A673 (cell line): Measurements from ENCODE around the gene CTSA.

Source experiments
- CTCF ChIP-seq: fragments of 300-800, 200-600 bp; sonication (generic); conservative IDR thresholded peaks from 2 replicates; pipeline ENCODE4 v1.5.1; 2017; ENCODE audit warnings: low read depth, mild to moderate bottlenecking, antibody characterized with exemption, low read length, moderate library complexity, mixed read lengths
- EZH2 ChIP-seq: fragments of 200-600 bp; sonication (generic); IDR thresholded peaks from 2 replicates; pipeline ENCODE4 v1.6.1; 2017; ENCODE audit warnings: borderline replicate concordance, low read depth, mild to moderate bottlenecking, mixed read lengths, antibody characterized with exemption, low read length; ENCODE audit not compliant: poor library complexity, severe bottlenecking

- TF ChIP-seq CTCF, result no peak
- TF ChIP-seq EZH2, result no peak
These were observed 57.2 kb downstream of the CTSA start for GRCh38 chr20:45948261-45948733.
